Neural cell (in vitro differentiated cells): ENCODE results near the gene HMCN2.

Source experiments
- CTCF ChIP-seq: fragments of 450-650 bp; IDR thresholded peaks from 2 replicates; pipeline ENCODE4 v1.5.1; 2014; ENCODE audit warnings: antibody characterized with exemption, mild to moderate bottlenecking, moderate library complexity; ENCODE audit not compliant: poor library complexity, severe bottlenecking
- REST ChIP-seq: IDR thresholded peaks from 2 replicates; pipeline ENCODE4 v1.6.1; 2012; ENCODE audit warnings: borderline replicate concordance

- no peak for TF ChIP-seq CTCF
- TF ChIP-seq REST = no peak
Observed at GRCh38 chr9:130275156-130275555, 9.6 kb downstream of the HMCN2 start.
